Renal cortical epithelial cell (primary cell): ENCODE measurements around the gene GPER1. TPM values are rescaled to one million over a fixed set of nuclear protein-coding genes. Genes with fewer than 3 reads are reported as not detected.
A peak's percentile ranks its signal among the peaks of the same experiment; 100 is the strongest.
"Not testable (repeated sequence)": the region's sequence is repeated elsewhere in the genome, so short reads cannot be mapped to it uniquely, and the experiment has no call there.

ENCODE experiments used
- DNase-seq: peaks from one replicate; pipeline ENCODE4 v3.0.0-alpha.2; 2011; ENCODE audit warnings: low read depth
- total RNA-seq: library from RNA; depleted of rRNA; stranded (reverse); fragments of >200 nt; gene quantifications from 2 replicates; pipeline ENCODE4 v1.2.3, GENCODE V29; 2014

GPER1 gene
- total RNA-seq, 1 donor from 2014 or later = 1.6 TPM

- no peak for DNase-seq
Measured at GRCh38 chr7:1068013-1068412, 19.9 kb upstream of the GPER1 start.

GRCh38 chr7:1068619-1069018 lies 19.3 kb upstream of the GPER1 start:
- DNase-seq = no peak

GRCh38 chr7:1070544-1071011 lies 17.3 kb upstream of the GPER1 start:
- no peak for DNase-seq

GRCh38 chr7:1071731-1072254 lies 16.1 kb upstream of the GPER1 start:
- DNase-seq = no peak

- peak; percentile 36 for DNase-seq
Measured at GRCh38 chr7:1073142-1073977, 14.6 kb upstream of the GPER1 start.

GRCh38 chr7:1074018-1074417 lies 13.9 kb upstream of the GPER1 start:
- not testable (repeated sequence) for DNase-seq

GRCh38 chr7:1074593-1075431 lies 13.1 kb upstream of the GPER1 start:
- no peak for DNase-seq

GRCh38 chr7:1076184-1077072 lies 11.5 kb upstream of the GPER1 start:
- DNase-seq = no peak

- no peak for DNase-seq
Measured at GRCh38 chr7:1078519-1078918, 9.4 kb upstream of the GPER1 start.

- DNase-seq = no peak
Measured at GRCh38 chr7:1078985-1079384, 8.9 kb upstream of the GPER1 start.

- no peak for DNase-seq
Measured at GRCh38 chr7:1079546-1079945, 8.4 kb upstream of the GPER1 start.

GRCh38 chr7:1080252-1080920 lies 7.5 kb upstream of the GPER1 start:
- no peak for DNase-seq

GRCh38 chr7:1080921-1081255 lies 7.0 kb upstream of the GPER1 start:
- no peak for DNase-seq

- DNase-seq = no peak
Measured at GRCh38 chr7:1081336-1081735, 6.6 kb upstream of the GPER1 start.

GRCh38 chr7:1081931-1082401 lies 5.9 kb upstream of the GPER1 start:
- peak; percentile 19 for DNase-seq

- DNase-seq = no peak
Measured at GRCh38 chr7:1083729-1084657, 3.9 kb upstream of the GPER1 start.

- DNase-seq = no peak
Measured at GRCh38 chr7:1085266-1085665, 2.6 kb upstream of the GPER1 start.

GRCh38 chr7:1085910-1086421 lies 1.9 kb upstream of the GPER1 start:
- DNase-seq = no peak

- DNase-seq = peak; percentile 60
Measured at GRCh38 chr7:1086588-1087464, 1.1 kb upstream of the GPER1 start.
